HepG2 (cell line): ENCODE data around the gene VSTM4. TPM values are rescaled to one million over a fixed set of nuclear protein-coding genes. Genes with fewer than 3 reads are reported as not detected.

Source experiments
- ATAC-seq: fragments of 200-7000 bp; cut with Tn5 transposase; 3 replicates; pipeline ENCODE4 v1.9.1; 2020; ENCODE audit warnings: mild to moderate bottlenecking, moderate library complexity
- BruUV-seq: library from RNA; stranded (reverse); fragments of 400-500 nt; replicated peaks from 2 replicates; lab custom pipeline; 2021; lab: Mats Ljungman, UMichigan
- CTCF ChIA-PET: fragments of 300-600 bp; formaldehyde crosslinking; extraction: SDS; loops from one replicate; lab custom pipeline; 2021; ENCODE audit warnings: low total read pairs, inconsistent platforms, low intra/inter-chr PET ratio; lab: Yijun Ruan, JAX
- POLR2A ChIA-PET: fragments of 350-600 bp; sonication (Branson Sonifier 250); formaldehyde crosslinking; loops from one replicate; lab custom pipeline; 2020; ENCODE audit warnings: antibody characterized with exemption, inconsistent platforms; lab: Yijun Ruan, JAX
- DNase-seq: peaks from one replicate; pipeline ENCODE4 v3.0.0-alpha.2; 2015; ENCODE audit warnings: low spot score
- FAIRE-seq: peaks from 3 replicates; lab custom pipeline; 2011; peaks lifted over from hg19 to GRCh38; lab: Jason Lieb, UNC
- H2AFZ ChIP-seq: one replicate; pipeline ENCODE4 v1.6.1; 2011; ENCODE audit warnings: low read length, inconsistent platforms
- H3K27ac ChIP-seq: fragments of 300-600 bp; 3 replicates; pipeline ENCODE4 v1.8.0; 2011; ENCODE audit warnings: mixed run types, mild to moderate bottlenecking, mixed read lengths, low read length, inconsistent platforms; ENCODE audit not compliant: insufficient read depth; ENCODE audit errors: extremely low read length
- H3K27me3 ChIP-seq, 2 experiments: fragments of 200-600 bp in 1 of 2; 2 replicates in 1 of 2; 3 replicates in 1 of 2; pipeline versions ENCODE4 v1.6.0 to v1.8.0; 2011; ENCODE audit warnings: low read length in 2 of 2, mild to moderate bottlenecking in 2 of 2, moderate library complexity in 2 of 2, inconsistent platforms in 1 of 2; ENCODE audit not compliant: insufficient read depth in 2 of 2, control insufficient read depth in 1 of 2
- H3K36me3 ChIP-seq, 2 experiments: fragments of 200-600 bp in 1 of 2; replicated peaks in 1 of 2; 2 replicates in 1 of 2; 3 replicates in 1 of 2; pipeline versions ENCODE4 v1.5.1 to v1.8.0; 2011; ENCODE audit warnings: low read length in 2 of 2, inconsistent platforms in 1 of 2; ENCODE audit not compliant: insufficient read depth in 2 of 2, control insufficient read depth in 1 of 2
- H3K4me1 ChIP-seq: 2 replicates; pipeline ENCODE4 v1.5.1; 2012; ENCODE audit warnings: low read length, inconsistent platforms; ENCODE audit not compliant: insufficient read depth
- H3K4me2 ChIP-seq: 2 replicates; pipeline ENCODE4 v1.6.0; 2011; ENCODE audit warnings: low read depth, low read length, inconsistent platforms
- H3K4me3 ChIP-seq, 3 experiments: fragments of 200-600 bp in 1 of 3; sonication (generic), shearing (Covaris generic) in 1 of 3; replicated peaks in 1 of 3; 2 replicates each; pipeline ENCODE4 v1.5.1; 2011 to 2016; ENCODE audit warnings: low read length in 3 of 3, inconsistent platforms in 2 of 3, low read depth in 2 of 3, mild to moderate bottlenecking in 2 of 3, control low read depth in 1 of 3, mixed read lengths in 1 of 3; ENCODE audit not compliant: insufficient read depth in 1 of 3
- H3K79me2 ChIP-seq: one replicate; pipeline ENCODE4 v1.6.1; 2011; ENCODE audit warnings: low read length, inconsistent platforms; ENCODE audit not compliant: insufficient read depth
- H3K9ac ChIP-seq: 2 replicates; pipeline ENCODE4 v1.6.0; 2011; ENCODE audit warnings: mild to moderate bottlenecking, low read depth, low read length, inconsistent platforms; ENCODE audit not compliant: insufficient read depth
- H3K9me3 ChIP-seq: 2 replicates; pipeline ENCODE4 v1.5.1; 2012; ENCODE audit warnings: mild to moderate bottlenecking, low read length
- H4K20me1 ChIP-seq: 2 replicates; pipeline ENCODE4 v1.6.0; 2011; ENCODE audit warnings: inconsistent platforms, mild to moderate bottlenecking, low read length, moderate library complexity; ENCODE audit not compliant: insufficient read depth
- ARNT2 ChIP-seq: sonication (generic); formaldehyde crosslinking; IDR thresholded peaks from 2 replicates; pipeline ENCODE4 v1.8.0; 2022; ENCODE audit warnings: mild to moderate bottlenecking, low read depth, missing genetic modification reagents, moderate library complexity
- ATM ChIP-seq: fragments of 450-650 bp; IDR thresholded peaks from 2 replicates; pipeline ENCODE4 v1.7.1; 2017; ENCODE audit warnings: mild to moderate bottlenecking, borderline replicate concordance
- JUN ChIP-seq: sonication (generic); formaldehyde crosslinking; IDR thresholded peaks from 2 replicates; pipeline ENCODE4 v1.4.0; 2020; ENCODE audit warnings: mild to moderate bottlenecking, missing genetic modification reagents
- KAT8 ChIP-seq: IDR thresholded peaks from 2 replicates; pipeline ENCODE4 v1.6.1; 2016; ENCODE audit warnings: missing genetic modification reagents, missing compliant biosample characterization
- NFE2L1 ChIP-seq: sonication (generic); formaldehyde crosslinking; IDR thresholded peaks from 2 replicates; pipeline ENCODE4 v1.4.0; 2020; ENCODE audit warnings: missing genetic modification reagents, mild to moderate bottlenecking, borderline replicate concordance
- PHF5A ChIP-seq: IDR thresholded peaks from one replicate; pipeline ENCODE4 v1.6.1; 2018; ENCODE audit warnings: low read depth, missing genetic modification reagents; ENCODE audit not compliant: unreplicated experiment
- SALL2 ChIP-seq: sonication (generic); formaldehyde crosslinking; IDR thresholded peaks from 2 replicates; pipeline ENCODE4 v1.8.1; 2023; ENCODE audit warnings: mild to moderate bottlenecking, missing genetic modification reagents, inconsistent platforms
- TOE1 ChIP-seq: sonication (generic); formaldehyde crosslinking; IDR thresholded peaks from 2 replicates; pipeline ENCODE4 v1.4.0; 2020; ENCODE audit warnings: mild to moderate bottlenecking, missing genetic modification reagents
- TSC22D2 ChIP-seq: sonication (generic); formaldehyde crosslinking; IDR thresholded peaks from 2 replicates; pipeline ENCODE4 v1.5.1; 2020; ENCODE audit warnings: missing genetic modification reagents, mild to moderate bottlenecking, borderline replicate concordance
- XRCC5 ChIP-seq: fragments of 200-400 bp; formaldehyde crosslinking; optimal IDR thresholded peaks from 2 replicates; pipeline ENCODE3; 2017; ENCODE audit warnings: mild to moderate bottlenecking, low read length
- ZNF607 ChIP-seq: sonication (generic); formaldehyde crosslinking; IDR thresholded peaks from 2 replicates; pipeline ENCODE4 v1.5.1; 2020; ENCODE audit warnings: missing genetic modification reagents, mild to moderate bottlenecking, borderline replicate concordance
- ZNF780A ChIP-seq: sonication (generic); formaldehyde crosslinking; IDR thresholded peaks from 2 replicates; pipeline ENCODE4 v1.8.0; 2022; ENCODE audit warnings: mild to moderate bottlenecking, missing genetic modification reagents, moderate library complexity
- ZSCAN9 ChIP-seq: IDR thresholded peaks from 2 replicates; pipeline ENCODE4 v1.6.1; 2016; ENCODE audit warnings: borderline replicate concordance
- WGBS: methylation state at CpG from one replicate; pipeline ENCODE4 v1.1.6; 2017; ENCODE audit warnings: low lambda C conversion rate; 5-methylcytosine and 5-hydroxymethylcytosine counted together
- in situ Hi-C: cut with HindIII; loops from 2 replicates; pipeline ENCODE4 v1.10.0; 2017; ENCODE audit warnings: low pct_unique_long_range_greater_than_20kb; ENCODE audit not compliant: extremely low pct_ligation_motif_present
- intact Hi-C: fragments of 100-400 bp; cut with micrococcal nuclease; formaldehyde crosslinking; loops from one replicate; pipeline ENCODE4 v1.10.0; 2022; ENCODE audit not compliant: unreplicated experiment
- polyA plus RNA-seq, 8 experiments: library from polyadenylated mRNA; depleted of rRNA in 3 of 8; stranded (reverse) in 7 of 8; unstranded in 1 of 8; fragments of >200 nt; fragmentation: Illumina TruSeq in 4 of 8; extraction: Trizol in 4 of 8; gene quantifications; 2 replicates each; pipeline versions ENCODE4 v1.2.1 to v1.2.3, GENCODE V29; 2011 to 2016; ENCODE audit warnings: low read depth in 4 of 8, missing spikeins in 1 of 8, mixed read lengths in 1 of 8; ENCODE audit not compliant: insufficient read depth in 1 of 8
- total RNA-seq, 5 experiments: library from RNA; depleted of rRNA; stranded (reverse); fragments of >200 nt; fragmentation: Illumina TruSeq; extraction: Trizol; gene quantifications; 2 replicates each; pipeline ENCODE4 v1.2.3, GENCODE V29; 2016; ENCODE audit warnings: low read depth in 1 of 5
- TF ChIP-seq, protein P1 (sequence below): sonication (generic); formaldehyde crosslinking; IDR thresholded peaks from 2 replicates; pipeline ENCODE4 v1.5.0; 2020; ENCODE audit warnings: missing genetic modification reagents
- TF ChIP-seq, protein P2 (sequence below): sonication (generic); formaldehyde crosslinking; IDR thresholded peaks from 2 replicates; pipeline ENCODE4 v1.5.0; 2020; ENCODE audit warnings: mild to moderate bottlenecking, missing genetic modification reagents, borderline replicate concordance
- TF ChIP-seq, protein P3 (sequence below), 2 experiments: sonication (generic) in 1 of 2; formaldehyde crosslinking in 1 of 2; IDR thresholded peaks; 2 replicates each; pipeline versions ENCODE4 v1.4.0 to v1.6.1; 2016 to 2020; ENCODE audit warnings: borderline replicate concordance in 1 of 2, low read depth in 1 of 2, mild to moderate bottlenecking in 1 of 2, missing genetic modification reagents in 1 of 2

VSTM4 gene
- total and polyA plus RNA-seq, 2 of the 13 experiments (the other 11 are each of a cell fraction or from before 2014, with no cell fraction given): not detected

DNA sequence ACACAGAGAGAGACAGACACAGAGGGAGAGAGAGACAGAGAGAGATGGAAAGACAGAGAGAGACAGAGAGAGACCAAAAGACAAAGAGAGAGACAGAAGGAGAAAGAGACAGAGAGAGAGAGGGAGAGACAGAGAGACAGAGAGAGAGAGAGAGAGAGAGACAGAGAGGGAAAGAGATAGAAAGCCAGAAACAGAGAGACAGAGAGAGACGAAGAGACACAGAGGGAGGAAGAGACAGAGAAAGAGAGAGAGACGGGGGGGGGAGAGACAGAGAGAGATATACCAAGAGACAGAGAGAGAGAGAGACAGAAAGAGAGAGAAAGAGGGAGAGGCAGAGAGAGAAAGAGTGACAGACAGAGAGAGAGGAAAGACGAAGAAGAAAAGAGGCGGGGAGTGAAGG is 10.2 kb downstream of the VSTM4 start:
- Histone ChIP-seq H2AFZ (no peak overlapping the region), H3K36me3 (no peaks in the 10 kb centered on the region), H4K20me1 (no peaks in the 10 kb centered on the region), H3K4me1 (no peaks in the 10 kb centered on the region), H3K4me2 (no peak overlapping the region), H3K79me2 (no peaks in the 10 kb centered on the region), H3K9me3 (no peaks in the 10 kb centered on the region), H3K4me3 (no peak overlapping the region), H3K9ac (no peak overlapping the region), H3K27ac (no peak overlapping the region), H3K27me3 (no peaks in the 10 kb centered on the region)
- BruUV-seq: no TSS peak
- ChIA-PET CTCF (no interaction called here), POLR2A (no interaction called here)
- TF ChIP-seq NFE2L1 (no peak), ARNT2 (CRISPR knock-in tag) (no peak), XRCC5 (no peak), KAT8 (CRISPR knock-in tag) (no peak), JUN (no peak), ZNF607 (CRISPR knock-in tag) (no peak), TOE1 (CRISPR knock-in tag) (no peak), TSC22D2 (no peak), ATM (no peak), SALL2 (CRISPR knock-in tag) (no peak), PHF5A (no peak), ZSCAN9 (CRISPR knock-in tag) (no peak), ZNF780A (CRISPR knock-in tag) (no peak)
- TF ChIP-seq, protein P1, sequence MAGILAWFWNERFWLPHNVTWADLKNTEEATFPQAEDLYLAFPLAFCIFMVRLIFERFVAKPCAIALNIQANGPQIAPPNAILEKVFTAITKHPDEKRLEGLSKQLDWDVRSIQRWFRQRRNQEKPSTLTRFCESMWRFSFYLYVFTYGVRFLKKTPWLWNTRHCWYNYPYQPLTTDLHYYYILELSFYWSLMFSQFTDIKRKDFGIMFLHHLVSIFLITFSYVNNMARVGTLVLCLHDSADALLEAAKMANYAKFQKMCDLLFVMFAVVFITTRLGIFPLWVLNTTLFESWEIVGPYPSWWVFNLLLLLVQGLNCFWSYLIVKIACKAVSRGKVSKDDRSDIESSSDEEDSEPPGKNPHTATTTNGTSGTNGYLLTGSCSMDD (CRISPR knock-in tag): no peak
- TF ChIP-seq, protein P2, sequence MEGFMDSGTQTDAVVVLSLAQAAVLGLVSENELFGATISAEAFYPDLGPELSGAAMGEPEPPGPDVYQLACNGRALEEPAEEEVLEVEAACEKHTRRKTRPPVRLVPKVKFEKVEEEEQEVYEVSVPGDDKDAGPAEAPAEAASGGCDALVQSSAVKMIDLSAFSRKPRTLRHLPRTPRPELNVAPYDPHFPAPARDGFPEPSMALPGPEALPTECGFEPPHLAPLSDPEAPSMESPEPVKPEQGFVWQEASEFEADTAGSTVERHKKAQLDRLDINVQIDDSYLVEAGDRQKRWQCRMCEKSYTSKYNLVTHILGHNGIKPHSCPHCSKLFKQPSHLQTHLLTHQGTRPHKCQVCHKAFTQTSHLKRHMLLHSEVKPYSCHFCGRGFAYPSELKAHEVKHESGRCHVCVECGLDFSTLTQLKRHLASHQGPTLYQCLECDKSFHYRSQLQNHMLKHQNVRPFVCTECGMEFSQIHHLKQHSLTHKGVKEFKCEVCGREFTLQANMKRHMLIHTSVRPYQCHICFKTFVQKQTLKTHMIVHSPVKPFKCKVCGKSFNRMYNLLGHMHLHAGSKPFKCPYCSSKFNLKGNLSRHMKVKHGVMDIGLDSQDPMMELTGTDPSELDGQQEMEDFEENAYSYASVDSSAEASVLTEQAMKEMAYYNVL (CRISPR knock-in tag): no peak
- TF ChIP-seq, protein P3, sequence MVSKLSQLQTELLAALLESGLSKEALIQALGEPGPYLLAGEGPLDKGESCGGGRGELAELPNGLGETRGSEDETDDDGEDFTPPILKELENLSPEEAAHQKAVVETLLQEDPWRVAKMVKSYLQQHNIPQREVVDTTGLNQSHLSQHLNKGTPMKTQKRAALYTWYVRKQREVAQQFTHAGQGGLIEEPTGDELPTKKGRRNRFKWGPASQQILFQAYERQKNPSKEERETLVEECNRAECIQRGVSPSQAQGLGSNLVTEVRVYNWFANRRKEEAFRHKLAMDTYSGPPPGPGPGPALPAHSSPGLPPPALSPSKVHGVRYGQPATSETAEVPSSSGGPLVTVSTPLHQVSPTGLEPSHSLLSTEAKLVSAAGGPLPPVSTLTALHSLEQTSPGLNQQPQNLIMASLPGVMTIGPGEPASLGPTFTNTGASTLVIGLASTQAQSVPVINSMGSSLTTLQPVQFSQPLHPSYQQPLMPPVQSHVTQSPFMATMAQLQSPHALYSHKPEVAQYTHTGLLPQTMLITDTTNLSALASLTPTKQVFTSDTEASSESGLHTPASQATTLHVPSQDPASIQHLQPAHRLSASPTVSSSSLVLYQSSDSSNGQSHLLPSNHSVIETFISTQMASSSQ (IDR thresholded peaks at IDR 0.05; ENCODE audit: low read depth): no peak
- TF ChIP-seq, protein P3 (CRISPR knock-in tag; IDR thresholded peaks at IDR 0.05; ENCODE audit: borderline replicate concordance): no peak
- no peak for ATAC-seq
- 11% methylated on average over 4 of the region's 4 CpGs for WGBS
- in situ Hi-C loops: no loop called here
- FAIRE-seq: no peak
- DNase-seq: no peak
- intact Hi-C loops: no loop called here
